Measurements from ENCODE around the gene RECK.
A peak's percentile ranks its signal among the peaks of the same experiment; 100 is the strongest.
"Not testable (repeated sequence)": the region's sequence is repeated elsewhere in the genome, so short reads cannot be mapped to it uniquely, and the experiment has no call there.

RECK gene, protein sequence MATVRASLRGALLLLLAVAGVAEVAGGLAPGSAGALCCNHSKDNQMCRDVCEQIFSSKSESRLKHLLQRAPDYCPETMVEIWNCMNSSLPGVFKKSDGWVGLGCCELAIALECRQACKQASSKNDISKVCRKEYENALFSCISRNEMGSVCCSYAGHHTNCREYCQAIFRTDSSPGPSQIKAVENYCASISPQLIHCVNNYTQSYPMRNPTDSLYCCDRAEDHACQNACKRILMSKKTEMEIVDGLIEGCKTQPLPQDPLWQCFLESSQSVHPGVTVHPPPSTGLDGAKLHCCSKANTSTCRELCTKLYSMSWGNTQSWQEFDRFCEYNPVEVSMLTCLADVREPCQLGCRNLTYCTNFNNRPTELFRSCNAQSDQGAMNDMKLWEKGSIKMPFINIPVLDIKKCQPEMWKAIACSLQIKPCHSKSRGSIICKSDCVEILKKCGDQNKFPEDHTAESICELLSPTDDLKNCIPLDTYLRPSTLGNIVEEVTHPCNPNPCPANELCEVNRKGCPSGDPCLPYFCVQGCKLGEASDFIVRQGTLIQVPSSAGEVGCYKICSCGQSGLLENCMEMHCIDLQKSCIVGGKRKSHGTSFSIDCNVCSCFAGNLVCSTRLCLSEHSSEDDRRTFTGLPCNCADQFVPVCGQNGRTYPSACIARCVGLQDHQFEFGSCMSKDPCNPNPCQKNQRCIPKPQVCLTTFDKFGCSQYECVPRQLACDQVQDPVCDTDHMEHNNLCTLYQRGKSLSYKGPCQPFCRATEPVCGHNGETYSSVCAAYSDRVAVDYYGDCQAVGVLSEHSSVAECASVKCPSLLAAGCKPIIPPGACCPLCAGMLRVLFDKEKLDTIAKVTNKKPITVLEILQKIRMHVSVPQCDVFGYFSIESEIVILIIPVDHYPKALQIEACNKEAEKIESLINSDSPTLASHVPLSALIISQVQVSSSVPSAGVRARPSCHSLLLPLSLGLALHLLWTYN

DNA sequence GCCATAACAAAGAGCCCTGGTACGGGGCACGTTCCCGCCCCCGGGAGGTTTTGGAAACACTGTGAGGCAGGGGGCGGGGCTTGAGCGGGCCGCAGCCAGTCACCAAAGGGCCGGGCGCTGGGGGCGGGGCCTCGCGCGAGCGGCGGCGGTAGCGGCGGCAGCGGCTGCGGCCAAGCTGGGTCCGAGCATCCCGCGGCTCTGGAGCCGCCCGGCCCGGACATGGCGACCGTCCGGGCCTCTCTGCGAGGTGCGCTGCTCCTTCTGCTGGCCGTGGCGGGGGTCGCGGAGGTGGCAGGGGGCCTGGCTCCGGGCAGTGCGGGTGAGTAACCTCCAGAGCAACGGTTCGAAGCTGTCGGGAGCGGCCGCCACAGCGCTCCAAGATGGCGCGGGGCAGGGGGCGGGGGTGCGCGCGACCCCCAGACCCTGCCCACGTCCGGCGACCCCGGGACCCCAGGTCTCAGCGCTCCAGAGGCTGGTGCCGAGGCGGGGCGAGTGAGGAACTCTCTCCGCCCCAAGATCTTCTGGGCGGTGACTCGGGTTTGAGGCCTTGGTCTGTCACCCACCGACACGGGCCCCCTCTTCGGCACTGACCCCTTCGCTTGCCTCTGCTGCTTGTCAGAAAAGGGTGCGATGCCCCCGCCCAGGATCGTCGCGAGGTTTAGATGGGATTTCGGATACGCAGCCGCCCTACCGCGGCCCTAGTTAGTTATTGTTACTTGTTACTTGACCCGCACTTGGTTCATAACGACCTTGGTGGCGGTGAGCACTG lies at the start of gene RECK:
Gene RECK (plus strand): TSS at position 134 of the 769 bp plus-strand sequence. CDS start 86 bp downstream, at position 220.
- peak; percentile 33 for DNase-seq

DNA sequence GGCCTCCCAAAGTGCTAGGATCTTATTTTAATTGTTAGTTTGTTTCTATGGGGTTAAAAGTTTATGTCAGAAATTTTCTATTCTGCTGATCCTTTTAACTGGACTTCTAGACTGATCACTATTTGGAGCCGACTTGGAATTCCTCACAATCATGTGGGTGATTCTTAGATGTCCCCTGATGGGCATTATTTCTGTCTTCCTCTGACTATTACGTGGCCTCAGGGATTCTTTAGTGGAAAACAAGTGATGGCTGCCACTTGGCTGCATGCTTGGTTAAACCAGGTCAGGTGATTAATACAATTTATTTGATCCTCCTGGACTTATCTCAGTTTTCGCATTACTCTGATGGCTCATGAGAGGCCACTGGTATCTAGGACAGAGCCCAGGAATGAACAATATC lies 46.6 kb upstream of the RECK start:
- DNase-seq, result no peak

DNA sequence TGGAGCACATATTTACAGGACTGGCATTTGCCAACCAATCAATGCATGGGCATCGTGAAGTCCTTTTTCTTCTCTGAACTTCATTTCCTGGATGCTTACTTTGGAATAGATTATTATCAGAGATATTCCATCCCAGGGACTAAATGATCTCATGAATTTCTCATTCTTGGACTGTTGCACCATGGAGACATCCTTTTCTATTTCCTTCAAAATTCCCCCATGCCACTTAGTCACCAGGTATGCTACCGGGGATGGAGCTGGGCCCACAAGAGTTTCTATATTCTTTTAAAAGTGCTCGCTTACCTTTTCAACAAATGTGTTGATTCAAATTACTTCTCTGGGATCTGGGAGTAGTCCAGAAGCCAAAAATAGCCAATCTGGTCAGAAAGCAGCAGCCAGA lies 43.6 kb upstream of the RECK start:
- DNase-seq, result not testable (repeated sequence)

- no peak for DNase-seq
These were observed 42.6 kb upstream of the RECK start for GRCh38 chr9:35993976-35994720.

- no peak for DNase-seq
These were observed 41.8 kb upstream of the RECK start for GRCh38 chr9:35994959-35995358.

DNA sequence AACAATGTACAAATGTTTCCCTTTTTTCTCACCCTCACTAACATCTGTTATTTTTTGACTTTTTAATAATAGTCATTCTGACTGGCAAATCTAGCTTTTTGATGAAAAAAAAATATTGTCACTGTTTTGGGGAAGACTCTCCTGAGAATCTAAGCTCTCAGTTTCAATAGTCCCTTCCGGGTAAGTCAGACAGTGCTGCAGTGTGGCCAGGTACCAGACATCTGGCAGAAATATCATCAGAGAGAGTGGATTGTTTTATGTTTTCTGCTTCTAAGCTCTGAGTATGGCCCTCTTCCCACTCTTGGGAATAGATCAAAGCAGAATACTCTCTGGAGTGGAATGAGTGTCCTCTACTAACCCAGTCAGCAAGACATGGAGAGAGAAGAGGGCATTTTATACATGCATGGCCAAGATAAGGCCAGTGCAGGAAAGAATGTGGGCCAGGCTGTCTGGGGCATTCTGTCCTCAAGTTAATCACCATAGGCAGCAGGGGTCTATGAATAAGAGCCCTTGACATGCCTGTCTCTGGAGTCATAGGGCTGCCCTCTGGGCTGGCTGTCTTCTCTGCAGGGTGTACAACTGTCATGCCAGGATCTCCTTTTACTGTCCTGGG lies 40.2 kb upstream of the RECK start:
- no peak for DNase-seq

DNA sequence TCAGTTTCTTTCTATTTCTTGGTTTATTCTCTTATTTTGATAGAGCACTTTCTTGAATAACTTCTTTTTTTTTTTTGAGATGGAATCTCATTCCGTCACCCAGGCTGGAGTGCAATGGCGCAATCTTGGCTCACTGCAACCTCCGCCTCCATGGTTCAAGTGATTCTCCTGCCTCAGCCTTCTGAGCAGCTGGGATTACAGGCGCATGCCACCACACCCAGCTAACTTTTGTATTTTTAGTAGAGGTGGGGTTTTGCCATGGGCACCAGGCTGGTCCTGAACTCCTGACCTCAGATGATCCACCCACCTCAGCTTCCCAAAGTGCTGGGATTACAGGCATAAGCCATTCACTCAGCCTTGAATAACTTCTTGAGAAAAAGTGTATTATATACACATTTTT lies 39.7 kb upstream of the RECK start:
- DNase-seq, result not testable (repeated sequence)

- DNase-seq, result no peak
These were observed 38.4 kb upstream of the RECK start for GRCh38 chr9:35998333-35998732.

DNA sequence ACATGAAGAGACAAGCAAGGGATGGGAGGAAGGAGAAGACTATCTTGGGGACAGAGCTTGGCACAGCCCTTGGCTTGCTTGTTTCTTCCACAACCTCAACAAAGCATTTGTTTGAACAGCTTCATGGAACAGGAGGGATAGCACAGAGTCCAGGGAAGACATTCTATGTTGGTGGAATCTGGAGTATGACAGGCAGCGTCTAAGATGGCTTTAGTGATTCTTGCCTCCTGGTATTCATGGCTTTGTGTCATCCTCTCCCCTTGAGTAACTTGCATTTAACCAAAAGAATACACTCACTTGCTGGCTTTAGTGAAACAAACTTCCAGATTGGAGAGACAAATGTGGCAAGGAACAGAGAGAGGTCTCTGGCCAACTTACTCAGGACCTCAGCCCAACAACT lies 30.8 kb upstream of the RECK start:
- no peak for DNase-seq

DNA sequence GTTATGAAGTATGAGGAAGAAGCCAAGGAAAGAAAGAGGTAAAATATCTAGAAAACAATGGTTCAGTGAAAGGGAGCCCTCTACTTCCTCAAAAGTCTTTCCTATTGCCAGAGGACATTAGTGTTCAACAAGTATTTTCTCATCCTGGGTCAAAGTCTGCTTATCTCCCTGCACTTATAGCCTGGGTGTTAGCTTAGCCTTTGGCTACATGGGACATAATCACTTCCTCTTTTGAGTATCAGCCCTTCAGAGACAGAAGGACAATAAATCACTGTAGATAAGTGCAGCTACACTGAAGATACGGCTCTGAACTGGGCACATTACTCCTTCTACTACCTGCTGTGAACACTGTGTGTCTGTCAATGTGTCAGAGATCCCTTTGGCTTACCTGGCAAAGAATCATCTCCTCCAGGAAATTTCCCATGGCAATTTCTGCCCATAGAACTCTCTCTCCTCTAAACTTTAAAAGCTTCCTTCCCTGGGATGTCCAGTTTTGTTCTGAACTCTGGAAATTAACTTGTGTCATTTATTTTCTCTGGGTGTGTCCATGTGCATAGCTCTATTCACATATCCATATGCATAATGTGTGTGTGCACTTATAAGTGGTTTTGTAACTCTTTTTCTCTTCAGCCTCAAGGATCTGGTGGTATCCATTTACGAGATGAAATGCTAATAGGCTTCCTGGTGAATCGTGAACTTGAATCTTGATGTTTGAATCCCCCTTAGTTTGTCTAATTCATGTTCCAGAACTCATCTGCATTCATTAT lies 30.0 kb upstream of the RECK start:
- DNase-seq, result no peak

GRCh38 chr9:36007316-36007708 lies 29.4 kb upstream of the RECK start:
- no peak for DNase-seq

DNA sequence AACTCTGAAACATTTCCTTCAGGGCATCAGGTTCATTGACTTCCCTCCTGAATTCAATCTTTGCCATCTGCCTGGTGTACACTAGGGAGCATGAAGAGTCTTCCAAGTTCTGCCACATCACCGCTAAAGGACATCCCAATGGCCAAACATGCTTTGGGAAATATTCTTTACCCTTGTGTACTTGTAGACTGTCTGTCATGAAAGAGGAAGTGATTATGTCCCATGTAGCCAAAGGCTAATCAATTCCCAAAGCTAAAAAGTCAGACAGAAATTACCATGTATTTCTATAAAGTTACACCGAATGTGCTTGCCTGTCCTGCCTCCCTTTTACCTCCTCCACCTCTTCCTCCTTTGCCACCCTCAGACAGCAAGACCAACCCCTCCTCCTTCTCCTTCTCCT lies 28.9 kb upstream of the RECK start:
- DNase-seq, result no peak

DNA sequence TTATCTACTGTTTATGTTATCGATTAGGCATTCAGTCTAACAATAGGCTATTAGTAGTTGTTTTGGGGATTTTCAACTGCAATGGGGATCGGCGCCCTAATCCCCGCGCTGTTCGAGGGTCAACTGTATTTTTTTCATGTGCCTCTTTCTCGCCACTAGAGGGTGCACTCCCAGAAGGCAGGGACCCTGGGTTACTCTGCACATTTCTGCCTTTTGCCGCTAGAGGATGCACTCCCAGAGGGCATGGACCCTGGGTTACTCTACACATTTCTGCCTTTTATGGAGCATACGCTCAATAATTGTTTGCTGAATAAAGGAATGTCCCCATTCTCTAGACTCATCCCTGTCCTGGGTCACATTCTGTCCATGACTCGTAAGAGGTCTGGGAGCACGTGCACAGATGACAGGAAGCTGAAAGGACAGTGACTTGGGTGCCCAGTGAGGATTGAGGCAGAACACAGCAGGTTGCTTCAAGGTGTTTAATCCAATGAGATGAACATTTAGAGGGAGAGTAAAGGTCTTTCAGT lies 27.9 kb upstream of the RECK start:
- DNase-seq, result peak; percentile 34

GRCh38 chr9:36011379-36011778 lies 25.3 kb upstream of the RECK start:
- DNase-seq, result no peak

DNA sequence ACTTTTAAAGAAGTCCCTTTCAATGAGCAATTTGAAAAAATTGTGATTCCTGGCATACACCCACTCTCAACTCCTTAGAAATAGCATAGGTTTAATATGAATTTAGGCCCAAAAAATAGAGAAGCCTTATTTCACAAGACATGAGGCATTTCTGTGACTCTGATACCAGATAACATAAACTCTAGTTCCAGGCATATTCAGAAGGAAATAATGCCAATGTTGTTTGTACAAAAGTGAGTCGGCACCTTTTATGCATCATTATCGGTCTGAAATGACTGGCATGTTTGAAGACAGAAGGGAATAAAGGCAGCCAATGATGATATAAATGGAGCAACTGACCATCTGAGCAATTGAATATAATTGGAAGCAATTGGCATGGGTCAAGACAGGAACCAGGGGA lies 19.4 kb upstream of the RECK start:
- no peak for DNase-seq

DNA sequence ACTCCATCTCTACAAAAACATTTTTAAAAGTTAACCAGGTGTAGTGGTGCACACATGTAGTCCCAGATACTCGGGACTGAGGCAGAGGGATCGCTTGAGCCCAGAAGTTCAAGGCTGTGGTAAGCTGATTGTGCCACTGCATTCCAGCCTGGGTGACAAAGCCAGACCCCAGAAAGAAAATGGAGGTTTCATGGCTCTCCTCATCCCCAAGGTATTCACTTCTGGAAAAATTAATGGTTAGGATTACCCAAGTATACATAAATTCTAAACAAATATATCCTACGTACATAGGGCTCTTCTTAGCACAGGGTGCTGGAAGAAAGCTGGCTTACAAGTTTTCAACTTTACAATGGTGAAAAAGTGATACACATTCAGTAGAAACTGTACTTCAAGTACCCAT lies 18.6 kb upstream of the RECK start:
- DNase-seq, result no peak

GRCh38 chr9:36018891-36019720 lies 17.6 kb upstream of the RECK start:
- no peak for DNase-seq

GRCh38 chr9:36021968-36022367 lies 14.7 kb upstream of the RECK start:
- no peak for DNase-seq

DNA sequence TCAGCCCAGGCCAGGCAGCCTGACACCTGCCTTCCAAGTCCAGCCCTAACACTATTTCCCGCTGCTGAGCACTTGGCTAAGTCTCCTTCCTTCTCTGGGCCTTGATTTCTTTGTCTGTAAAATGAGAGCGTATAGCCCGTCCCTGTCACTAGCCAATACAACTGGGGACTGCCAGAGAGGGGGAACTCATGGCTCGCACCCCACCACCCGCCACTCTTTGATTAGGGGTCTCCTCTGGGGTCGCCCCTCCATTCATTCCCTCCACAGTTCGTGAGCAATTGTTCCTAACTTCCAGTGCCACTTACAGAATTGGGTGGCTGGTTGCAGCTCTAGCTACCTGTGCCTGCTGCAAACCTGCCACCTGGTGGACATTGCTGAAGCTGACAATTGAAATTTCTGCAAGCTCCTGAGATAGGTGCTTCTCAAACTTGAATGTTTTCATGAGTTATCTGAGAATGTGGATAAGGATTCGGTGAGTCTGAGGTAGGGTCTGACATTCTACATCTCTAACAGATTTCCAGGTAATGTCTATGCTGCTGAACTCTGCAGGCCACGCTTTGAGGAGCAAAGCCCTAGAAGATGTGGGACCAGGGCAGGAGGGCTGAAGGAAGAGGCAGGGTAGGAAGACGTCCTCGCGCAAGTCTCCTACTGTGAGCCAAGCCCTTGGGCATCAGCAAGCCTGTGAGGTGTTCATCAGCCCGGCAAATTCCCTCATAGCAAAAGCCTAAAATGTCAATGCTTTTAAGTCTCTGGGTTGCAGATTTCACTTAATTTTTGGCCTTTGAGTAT lies 13.3 kb upstream of the RECK start:
- peak; percentile 9 for DNase-seq
